GM12878 (cell line): ENCODE results near the gene METTL27. TPM values are rescaled to one million over a fixed set of nuclear protein-coding genes. Genes with fewer than 3 reads are reported as not detected.

Source experiments
- ATAC-seq: fragments of 200-7000 bp; cut with Tn5 transposase; 3 replicates; pipeline ENCODE4 v1.9.1; 2020; ENCODE audit warnings: mild to moderate bottlenecking, moderate library complexity
- BruUV-seq: library from RNA; stranded (reverse); fragments of 400-500 nt; replicated peaks from 2 replicates; lab custom pipeline; 2021; lab: Mats Ljungman, UMichigan
- CTCF ChIA-PET: fragments of 300-600 bp; sonication (Branson Sonifier 250); formaldehyde crosslinking; extraction: SDS; loops from one replicate; lab custom pipeline; 2021; ENCODE audit warnings: inconsistent platforms; lab: Yijun Ruan, JAX
- POLR2A ChIA-PET: fragments of 350-600 bp; formaldehyde crosslinking; extraction: SDS; loops from one replicate; lab custom pipeline; 2021; ENCODE audit warnings: inconsistent platforms; lab: Charles Lee
- RAD21 ChIA-PET: fragments of 300-600 bp; sonication (Branson Sonifier 250); formaldehyde crosslinking; loops from one replicate; lab custom pipeline; 2023; ENCODE audit warnings: antibody characterized with exemption; ENCODE audit not compliant: unreplicated experiment; lab: Charles Lee
- SMC1A ChIA-PET: fragments of 300-600 bp; sonication (Branson Sonifier 250); formaldehyde crosslinking; loops from one replicate; lab custom pipeline; 2023; ENCODE audit not compliant: unreplicated experiment, uncharacterized antibody; lab: Charles Lee
- DNase-seq: peaks from one replicate; pipeline ENCODE4 v3.0.0-alpha.2; 2011; ENCODE audit warnings: low read depth, low spot score
- FAIRE-seq: peaks from 3 replicates; lab custom pipeline; 2011; peaks lifted over from hg19 to GRCh38; lab: Jason Lieb, UNC
- H2AFZ ChIP-seq: 2 replicates; pipeline ENCODE4 v1.6.0; 2011; ENCODE audit warnings: low read depth, low read length, control low read depth; ENCODE audit not compliant: control insufficient read depth
- H3K27ac ChIP-seq: 2 replicates; pipeline ENCODE4 v1.5.1; 2011; ENCODE audit warnings: control low read depth; ENCODE audit not compliant: control insufficient read depth, insufficient read depth
- H3K27me3 ChIP-seq, 2 experiments: replicated peaks in 1 of 2; 2 replicates each; pipeline versions ENCODE4 v1.6.0 to v1.6.1; 2011; ENCODE audit warnings: low read length in 1 of 2; ENCODE audit not compliant: control insufficient read depth in 2 of 2, insufficient read depth in 2 of 2
- H3K36me3 ChIP-seq, 2 experiments: 2 replicates each; pipeline ENCODE4 v1.5.1; 2011; ENCODE audit warnings: low read length in 1 of 2; ENCODE audit not compliant: control insufficient read depth in 2 of 2, insufficient read depth in 2 of 2
- H3K4me1 ChIP-seq: 2 replicates; pipeline ENCODE4 v1.6.1; 2011; ENCODE audit warnings: mild to moderate bottlenecking, low read length, moderate library complexity, mixed read lengths; ENCODE audit not compliant: control insufficient read depth, insufficient read depth
- H3K4me2 ChIP-seq: 2 replicates; pipeline ENCODE4 v1.6.0; 2011; ENCODE audit warnings: control low read depth; ENCODE audit not compliant: control insufficient read depth, insufficient read depth
- H3K4me3 ChIP-seq: fragments of 200-600 bp; sonication (generic); 2 replicates; pipeline ENCODE4 v1.5.1; 2016
- H3K79me2 ChIP-seq: 2 replicates; pipeline ENCODE4 v1.6.0; 2011; ENCODE audit warnings: low read length; ENCODE audit not compliant: control insufficient read depth, insufficient read depth
- H3K9ac ChIP-seq: 2 replicates; pipeline ENCODE4 v1.8.0; 2011; ENCODE audit warnings: low read length, control low read depth, mixed read lengths; ENCODE audit not compliant: control insufficient read depth, insufficient read depth
- H3K9me3 ChIP-seq: replicated peaks from 3 replicates; pipeline ENCODE4 v1.5.1; 2011; ENCODE audit warnings: mild to moderate bottlenecking, low read length; ENCODE audit not compliant: control insufficient read depth, insufficient read depth
- H4K20me1 ChIP-seq: 2 replicates; pipeline ENCODE4 v1.6.0; 2011; ENCODE audit not compliant: control insufficient read depth, insufficient read depth
- BCLAF1 ChIP-seq: fragments of 450-650 bp; IDR thresholded peaks from 2 replicates; pipeline ENCODE4 v1.6.1; 2017; ENCODE audit warnings: antibody characterized with exemption, mild to moderate bottlenecking, moderate library complexity
- HSF1 ChIP-seq: fragments of 150-350 bp; IDR thresholded peaks from 2 replicates; pipeline ENCODE4 v1.6.1; 2014; ENCODE audit warnings: mild to moderate bottlenecking, low read depth, low read length
- LARP7 ChIP-seq: fragments of 450-650 bp; IDR thresholded peaks from 2 replicates; pipeline ENCODE4 v1.6.1; 2017; ENCODE audit warnings: mild to moderate bottlenecking
- MEF2B ChIP-seq: fragments of 450-650 bp; IDR thresholded peaks from 2 replicates; pipeline ENCODE4 v1.6.1; 2018; ENCODE audit warnings: mild to moderate bottlenecking, moderate library complexity; ENCODE audit not compliant: partially characterized antibody, poor library complexity, severe bottlenecking
- MYB ChIP-seq: fragments of 150-350 bp; IDR thresholded peaks from 2 replicates; pipeline ENCODE4 v1.6.1; 2014; ENCODE audit warnings: mild to moderate bottlenecking, low read depth, low read length, borderline replicate concordance
- PRDM15 ChIP-seq: fragments of 450-650 bp; formaldehyde crosslinking; IDR thresholded peaks from 2 replicates; pipeline ENCODE4 v1.4.0; 2020; ENCODE audit warnings: mild to moderate bottlenecking, moderate library complexity
- RBBP5 ChIP-seq: fragments of 200-600 bp; sonication (generic); conservative IDR thresholded peaks from 2 replicates; pipeline ENCODE4 v1.6.1; 2016
- RCOR1 ChIP-seq: conservative IDR thresholded peaks from 2 replicates; pipeline ENCODE4 v1.6.1; 2012; ENCODE audit warnings: low read depth, low read length, improper control_type of control experiment
- TBL1XR1 ChIP-seq: IDR thresholded peaks from 2 replicates; pipeline ENCODE4 v1.6.1; 2012; ENCODE audit warnings: low read depth, low read length, improper control_type of control experiment
- ZBTB11 ChIP-seq: fragments of 450-650 bp; formaldehyde crosslinking; IDR thresholded peaks from 2 replicates; pipeline ENCODE4 v1.5.0; 2022; ENCODE audit warnings: mild to moderate bottlenecking, missing genetic modification characterization
- ZNF622 ChIP-seq: fragments of 450-650 bp; IDR thresholded peaks from 2 replicates; pipeline ENCODE4 v1.6.1; 2017; ENCODE audit warnings: mild to moderate bottlenecking, inconsistent platforms
- ZZZ3 ChIP-seq: IDR thresholded peaks from 2 replicates; pipeline ENCODE4 v1.6.1; 2011; ENCODE audit warnings: low read depth; ENCODE audit not compliant: control insufficient read depth, insufficient read length
- WGBS: methylation state at CpG from one replicate; pipeline ENCODE4 v1.1.6; 2016; ENCODE audit warnings: low lambda C conversion rate; ENCODE audit not compliant: insufficient replicate concordance, insufficient coverage; ENCODE audit errors: missing lambda C conversion rate; 5-methylcytosine and 5-hydroxymethylcytosine counted together
- in situ Hi-C: fragments of 300-500 bp; cut with MboI; formaldehyde crosslinking; loops from 9 replicates; pipeline ENCODE4 v1.14.3; 2018; ENCODE audit warnings: mixed read lengths
- intact Hi-C: fragments of 100-400 bp; cut with micrococcal nuclease; formaldehyde crosslinking; loops from one replicate; pipeline ENCODE4 v1.14.2; 2022; ENCODE audit not compliant: unreplicated experiment
- polyA plus RNA-seq, 11 experiments: library from polyadenylated mRNA; depleted of rRNA in 4 of 11; unstranded in 6 of 11; stranded (reverse) in 5 of 11; fragments of >200 nt; fragmentation: Nextera tagmentation in 4 of 11; fragmentation: Illumina TruSeq in 1 of 11; extraction: Ambion mirVana in 4 of 11; extraction: Trizol in 1 of 11; gene quantifications; 1 replicate in 1 of 11; 2 replicates in 10 of 11; pipeline versions ENCODE4 v1.2.1 to v1.2.3, GENCODE V29; 2011 to 2016; ENCODE audit warnings: inconsistent platforms in 2 of 11, missing spikeins in 2 of 11, low read depth in 1 of 11
- total RNA-seq, 4 experiments: library from RNA; depleted of rRNA in 3 of 4; stranded (reverse); fragments of >200 nt in 3 of 4; fragmentation: Illumina TruSeq in 1 of 4; extraction: Trizol in 1 of 4; gene quantifications; 2 replicates each; pipeline versions ENCODE4 v1.2.1 to v1.2.3, GENCODE V29; 2013 to 2021

METTL27 gene
- total and polyA plus RNA-seq, 10 of the 15 experiments (the other 5 are each of a cell fraction or from before 2014, with no cell fraction given) = 0.10 to 3.4 (median 0.68) TPM

- Histone ChIP-seq H3K9ac (no peak overlapping the region), H4K20me1 (no peaks in the 10 kb centered on the region), H3K9me3 (no peaks in the 10 kb centered on the region), H3K36me3 (no peaks in the 10 kb centered on the region), H2AFZ (no peak overlapping the region), H3K27me3 (no peaks in the 10 kb centered on the region), H3K4me2 (peak overlapping the region; percentile 33; the same call in 1 of the 2 replicates), H3K4me3 (no peak overlapping the region), H3K79me2 (no peaks in the 10 kb centered on the region)
- RAD21 ChIA-PET = no interaction called here
- FAIRE-seq = no peak
- no peak for TF ChIP-seq HSF1
- TF ChIP-seq MEF2B = no peak
- TF ChIP-seq ZBTB11 = no peak
- no peak for TF ChIP-seq ZNF622
- no peak for TF ChIP-seq BCLAF1
- no peak for TF ChIP-seq RBBP5
- TF ChIP-seq TBL1XR1 = no peak
- no peak for TF ChIP-seq MYB
- TF ChIP-seq ZZZ3 = no peak
- TF ChIP-seq LARP7 = no peak
- TF ChIP-seq RCOR1 = no peak
- no peak for TF ChIP-seq PRDM15 (CRISPR knock-in tag)
- TF ChIP-seq, all 136 proteins: peak for 0
- Histone ChIP-seq H3K27ac (no peak overlapping the region), H3K4me1 (peaks cover 22% of the 10 kb centered on the region)
- intact Hi-C loops (no loop called here), in situ Hi-C loops (no loop called here)
- no peak for DNase-seq
- BruUV-seq = no TSS peak
- ChIA-PET POLR2A (interaction anchor here (0.6 kb wide), 1 partner anchor 254 kb away, joined by 4 read pairs; no protein-coding TSS in a partner anchor), SMC1A (interaction anchor here (1.1 to 1.3 kb wide), 2 partner anchors 10 to 11 kb away, joined by 3 to 5 read pairs; no protein-coding TSS in a partner anchor), CTCF (interaction anchor here (1.4 to 1.7 kb wide), 2 partner anchors 10 to 12 kb away, joined by 4 to 5 read pairs; no protein-coding TSS in a partner anchor)
- 26% methylated on average over 9 of the region's 9 CpGs for WGBS
- ATAC-seq = no peak
Observed at GRCh38 chr7:73844131-73844547, 1.8 kb upstream of the METTL27 start.
